Erythroblast (primary cell): ENCODE measurements around the gene BPIFB2.

Experiments
- GATA1 ChIP-seq: IDR thresholded peaks from 2 replicates; pipeline ENCODE4 v1.6.1; 2011; ENCODE audit warnings: low read depth, mild to moderate bottlenecking, control low read depth, low read length, moderate library complexity
- POLR2A ChIP-seq: IDR thresholded peaks from 2 replicates; pipeline ENCODE4 v1.6.1; 2011; ENCODE audit warnings: mild to moderate bottlenecking, low read length

DNA sequence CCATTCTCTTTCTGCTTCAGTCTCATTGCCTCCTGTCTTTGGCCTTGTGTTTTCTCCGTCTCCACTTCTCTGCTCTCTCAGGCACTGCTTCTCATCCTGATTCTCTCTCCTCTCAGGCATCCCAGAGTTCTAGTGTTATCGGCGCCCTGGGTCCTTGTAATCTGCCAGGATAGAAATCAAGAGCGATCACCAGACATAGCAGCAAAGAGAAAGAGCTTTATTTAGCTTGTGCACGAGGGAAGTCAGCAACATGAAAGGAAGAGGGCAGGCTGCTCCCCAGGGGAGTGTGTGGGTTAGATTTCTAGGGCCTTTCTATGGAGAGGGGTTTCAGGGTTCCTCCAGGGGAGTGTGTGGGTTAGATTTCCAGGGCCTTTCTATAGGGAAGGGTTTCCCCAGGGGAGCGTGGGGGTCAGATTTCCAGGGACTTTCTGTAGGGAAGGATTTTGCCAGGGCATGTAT is 35.8 kb upstream of the BPIFB2 start:
- TF ChIP-seq POLR2A (no peak), GATA1 (no peak)
